GM23338 (cell line): ENCODE data around the gene SF3B1.

Source experiments
- POLR2AphosphoS5 ChIP-seq: IDR thresholded peaks from 2 replicates; pipeline ENCODE4 v1.6.1; 2016; ENCODE audit warnings: antibody characterized with exemption, low read depth
- TF ChIP-seq, protein P1 (sequence below), 2 experiments: fragments of 200-600 bp in 1 of 2; sonication (generic) in 1 of 2; conservative IDR thresholded peaks; 2 replicates each; pipeline versions ENCODE4 v1.5.1 to v1.6.1; 2016 to 2017; ENCODE audit warnings: antibody characterized with exemption in 2 of 2, low read depth in 2 of 2, mild to moderate bottlenecking in 2 of 2, moderate library complexity in 1 of 2

DNA sequence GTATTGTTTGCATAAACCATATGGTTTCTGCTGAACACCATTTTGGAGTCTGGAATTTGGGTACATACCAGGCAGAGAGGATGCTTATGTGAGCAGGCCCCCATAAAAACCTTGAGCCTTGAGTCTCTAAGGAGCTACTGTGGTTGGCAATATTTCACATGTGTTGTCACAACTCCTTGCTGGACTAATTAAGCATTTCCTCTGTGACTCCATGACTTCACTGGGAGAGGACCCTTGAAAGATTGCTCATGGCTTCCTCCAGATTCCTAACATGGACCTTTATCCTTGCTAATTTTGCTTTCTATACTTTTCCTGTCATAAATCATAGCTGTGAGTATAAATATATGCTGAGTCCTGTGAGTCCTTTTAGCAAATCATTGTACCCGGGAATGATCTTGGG, 10.9 kb upstream of the SF3B1 start:
- TF ChIP-seq, protein P1, sequence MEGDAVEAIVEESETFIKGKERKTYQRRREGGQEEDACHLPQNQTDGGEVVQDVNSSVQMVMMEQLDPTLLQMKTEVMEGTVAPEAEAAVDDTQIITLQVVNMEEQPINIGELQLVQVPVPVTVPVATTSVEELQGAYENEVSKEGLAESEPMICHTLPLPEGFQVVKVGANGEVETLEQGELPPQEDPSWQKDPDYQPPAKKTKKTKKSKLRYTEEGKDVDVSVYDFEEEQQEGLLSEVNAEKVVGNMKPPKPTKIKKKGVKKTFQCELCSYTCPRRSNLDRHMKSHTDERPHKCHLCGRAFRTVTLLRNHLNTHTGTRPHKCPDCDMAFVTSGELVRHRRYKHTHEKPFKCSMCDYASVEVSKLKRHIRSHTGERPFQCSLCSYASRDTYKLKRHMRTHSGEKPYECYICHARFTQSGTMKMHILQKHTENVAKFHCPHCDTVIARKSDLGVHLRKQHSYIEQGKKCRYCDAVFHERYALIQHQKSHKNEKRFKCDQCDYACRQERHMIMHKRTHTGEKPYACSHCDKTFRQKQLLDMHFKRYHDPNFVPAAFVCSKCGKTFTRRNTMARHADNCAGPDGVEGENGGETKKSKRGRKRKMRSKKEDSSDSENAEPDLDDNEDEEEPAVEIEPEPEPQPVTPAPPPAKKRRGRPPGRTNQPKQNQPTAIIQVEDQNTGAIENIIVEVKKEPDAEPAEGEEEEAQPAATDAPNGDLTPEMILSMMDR (conservative IDR thresholded peaks at IDR 0.05; ENCODE audit: low read depth in 2 of 2) = no peak
- no peak for TF ChIP-seq POLR2AphosphoS5
